ENCODE data around the gene MGAT5B. TPM values are rescaled to one million over a fixed set of nuclear protein-coding genes. Genes with fewer than 3 reads are reported as not detected.
A peak's percentile ranks its signal among the peaks of the same experiment; 100 is the strongest.

MGAT5B gene
- total RNA-seq, 1 donor from 2014 or later: 7.4 TPM

DNA sequence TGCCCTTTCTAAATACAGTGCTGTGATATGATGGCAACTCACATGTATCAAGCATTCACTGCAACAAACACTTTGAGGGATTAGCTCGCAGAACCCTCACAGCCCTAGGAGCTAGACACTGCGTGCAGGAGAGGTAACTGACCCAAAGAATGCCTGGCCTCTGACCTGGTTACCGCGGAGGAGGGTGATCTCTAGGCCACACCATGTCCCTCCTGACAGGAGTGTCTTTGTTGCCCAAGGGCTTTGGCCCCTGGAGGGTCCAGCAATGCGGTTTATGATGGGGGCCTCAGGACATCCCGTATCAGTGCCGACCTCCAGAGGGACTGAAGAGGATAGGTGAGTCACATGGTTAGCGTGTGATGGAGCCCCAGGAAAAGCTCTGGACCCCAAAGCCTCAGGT, 130.6 kb downstream of the MGAT5B start:
- Mint-ChIP-seq H3K4me1 (peaks cover 37% of the 10 kb centered on the region), H3K27ac (peak overlapping the region; percentile 74), H3K27me3 (peaks cover 15% of the 10 kb centered on the region), H3K9me3 (no peaks in the 10 kb centered on the region), H3K36me3 (ENCODE audit: low read depth) (no peaks in the 10 kb centered on the region), H3K4me3 (peak overlapping the region; percentile 68)
- CTCF ChIA-PET: interaction anchor here (0.7 to 1.2 kb wide), 3 partner anchors 10 to 131 kb away, joined by 3 to 4 read pairs (median 3); partner anchors contain the start of gene MGAT5B
- ATAC-seq (ENCODE audit: low read depth): no peak
- POLR2A ChIA-PET: interaction anchor here (0.6 to 2.2 kb wide), 9 partner anchors 8 to 312 kb away, joined by 3 to 26 read pairs (median 4); no protein-coding TSS in a partner anchor
- TF ChIP-seq, protein P1, sequence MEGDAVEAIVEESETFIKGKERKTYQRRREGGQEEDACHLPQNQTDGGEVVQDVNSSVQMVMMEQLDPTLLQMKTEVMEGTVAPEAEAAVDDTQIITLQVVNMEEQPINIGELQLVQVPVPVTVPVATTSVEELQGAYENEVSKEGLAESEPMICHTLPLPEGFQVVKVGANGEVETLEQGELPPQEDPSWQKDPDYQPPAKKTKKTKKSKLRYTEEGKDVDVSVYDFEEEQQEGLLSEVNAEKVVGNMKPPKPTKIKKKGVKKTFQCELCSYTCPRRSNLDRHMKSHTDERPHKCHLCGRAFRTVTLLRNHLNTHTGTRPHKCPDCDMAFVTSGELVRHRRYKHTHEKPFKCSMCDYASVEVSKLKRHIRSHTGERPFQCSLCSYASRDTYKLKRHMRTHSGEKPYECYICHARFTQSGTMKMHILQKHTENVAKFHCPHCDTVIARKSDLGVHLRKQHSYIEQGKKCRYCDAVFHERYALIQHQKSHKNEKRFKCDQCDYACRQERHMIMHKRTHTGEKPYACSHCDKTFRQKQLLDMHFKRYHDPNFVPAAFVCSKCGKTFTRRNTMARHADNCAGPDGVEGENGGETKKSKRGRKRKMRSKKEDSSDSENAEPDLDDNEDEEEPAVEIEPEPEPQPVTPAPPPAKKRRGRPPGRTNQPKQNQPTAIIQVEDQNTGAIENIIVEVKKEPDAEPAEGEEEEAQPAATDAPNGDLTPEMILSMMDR (IDR thresholded peaks at IDR 0.05): no peak
- no peak for DNase-seq
- intact Hi-C loops (cut with micrococcal nuclease): loop anchor here (1.0 to 5.0 kb wide), 3 partner anchors 30 to 132 kb away; partner anchors contain the start of gene MGAT5B

Other genes with a start within 250 kb of the MGAT5B start
- not detected in 2 replicates for gene ST6GALNAC1, start 224.6 kb upstream of the MGAT5B start, total RNA-seq
- 13.5 and 13.8 TPM in 2 replicates for gene MXRA7, start 157.4 kb upstream of the MGAT5B start, total RNA-seq
- gene JMJD6, start 141.8 kb upstream of the MGAT5B start, total RNA-seq: 32.7 and 33.1 TPM in 2 replicates
- gene METTL23, start 141.6 kb upstream of the MGAT5B start, total RNA-seq: 52.3 and 56.0 TPM in 2 replicates
- gene SRSF2, start 131.1 kb upstream of the MGAT5B start, total RNA-seq: 335 and 367 TPM in 2 replicates
- gene MFSD11, start 130.3 kb upstream of the MGAT5B start, total RNA-seq: 17.9 and 20.8 TPM in 2 replicates

Data from activated B cell treated with CpG ODN at 0.5 μM for 24 hours (primary cell).